Esophagus squamous epithelium (tissue), 5 donors: Measurements from ENCODE around the gene C13orf42. TPM values are rescaled to one million over a fixed set of nuclear protein-coding genes. Genes with fewer than 3 reads are reported as not detected.

Experiments used
- DNase-seq: peaks from one replicate; lab custom pipeline; 2025; lab: John Stamatoyannopoulos, UW
- H3K27ac ChIP-seq, 4 donors: fragments of 200-600 bp; sonication (generic); one replicate each; pipeline ENCODE4 v1.5.1; 2016 to 2019; ENCODE audit warnings: mild to moderate bottlenecking in 1 of 4
- H3K27me3 ChIP-seq, 4 donors: fragments of 200-600 bp; sonication (generic); 1 replicate in 3 of 4; 2 replicates in 1 of 4; pipeline versions ENCODE4 v1.5.1 to v1.6.0; 2017 to 2021; ENCODE audit warnings: antibody characterized with exemption in 1 of 4
- H3K36me3 ChIP-seq, 3 donors: fragments of 200-600 bp; sonication (generic); one replicate each; pipeline ENCODE4 v1.5.1; 2016 to 2019
- H3K4me1 ChIP-seq, 3 donors: fragments of 200-600 bp; sonication (generic); one replicate each; pipeline ENCODE4 v1.5.1; 2017 to 2019
- H3K4me3 ChIP-seq, 4 donors: fragments of 200-600 bp; sonication (generic); 1 replicate in 3 of 4; 2 replicates in 1 of 4; pipeline ENCODE4 v1.5.1; 2016 to 2019; ENCODE audit warnings: mild to moderate bottlenecking in 2 of 4, moderate library complexity in 1 of 4
- H3K9me3 ChIP-seq, 3 donors: fragments of 200-600 bp; sonication (generic); one replicate each; pipeline ENCODE4 v1.5.1; 2016 to 2019
- CTCF ChIP-seq, 6 experiments: fragments of 450-650 bp in 4 of 6; fragments of 200-600 bp in 2 of 6; sonication (generic) in 2 of 6; IDR thresholded peaks; one replicate each; pipeline ENCODE4 v1.5.1; 2016 to 2019; ENCODE audit warnings: antibody characterized with exemption in 6 of 6, mild to moderate bottlenecking in 4 of 6, moderate library complexity in 4 of 6
- POLR2A ChIP-seq, 4 donors: fragments of 450-650 bp; IDR thresholded peaks; one replicate each; pipeline ENCODE4 v1.6.1; 2017; ENCODE audit warnings: antibody characterized with exemption in 4 of 4, mild to moderate bottlenecking in 4 of 4, moderate library complexity in 3 of 4
- WGBS, 2 donors: methylation state at CpG; one replicate each; pipeline ENCODE4 v1.1.5; 2018; 5-methylcytosine and 5-hydroxymethylcytosine counted together
- intact Hi-C: fragments of 100-400 bp; cut with DNase I; formaldehyde crosslinking; loops from one replicate; pipeline ENCODE4 v1.15.0; 2022
- total RNA-seq, 4 donors: library from RNA; depleted of rRNA; stranded (reverse); fragments of >200 nt; gene quantifications; one replicate each; pipeline ENCODE4 v1.1.0, GENCODE V29; 2016
- donor health status: DM: yes; HTN: yes; CAD: no.

C13orf42 gene
- total RNA-seq, 4 donors from 2014 or later: not detected

DNA sequence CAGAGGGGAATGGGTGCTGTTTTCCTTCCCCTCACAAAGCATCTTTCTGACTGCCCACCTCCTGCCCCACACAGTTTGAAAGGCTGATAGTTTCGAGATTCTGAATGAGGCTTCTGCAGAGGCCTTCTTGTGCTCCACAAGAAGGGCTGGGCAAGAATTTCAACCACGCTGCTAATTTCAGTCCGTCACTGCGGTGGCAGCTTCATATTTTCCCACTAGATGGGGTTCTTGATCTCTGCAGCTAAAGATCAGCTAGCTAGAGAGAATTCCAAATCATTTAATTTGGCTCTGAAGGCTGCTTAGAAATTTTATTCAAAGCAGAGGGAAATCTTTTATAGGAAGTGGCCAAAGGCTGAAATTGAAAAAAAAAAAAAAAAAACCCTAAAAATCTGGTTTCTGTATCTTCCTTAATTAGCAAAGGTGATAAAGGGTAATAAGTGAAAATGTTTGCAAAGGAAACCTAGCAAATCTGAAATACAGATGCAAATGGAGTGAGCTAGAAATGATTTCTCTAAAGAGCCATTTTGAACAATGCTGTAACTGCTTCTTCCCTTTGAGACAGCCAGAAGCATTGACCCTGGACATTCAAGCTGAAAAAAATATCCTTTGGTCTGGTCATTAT is 38.0 kb upstream of the C13orf42 start:
- Histone ChIP-seq H3K27ac (peak overlapping the region in 1 of 4 donors; percentile 30), H3K4me1 (no peaks in the 10 kb centered on the region), H3K36me3 (no peaks in the 10 kb centered on the region), H3K9me3 (no peaks in the 10 kb centered on the region), H3K4me3 (no peak overlapping the region), H3K27me3 (peaks cover 0 to 14% (median 2%) of the 10 kb centered on the region in 4 donors)
- DNase-seq: no peak
- intact Hi-C loops: no loop called here
- 4 to 26% methylated on average over 3 to 4 of the region's 4 CpGs for whole genome bisulfite sequencing, 2 donors
- TF ChIP-seq POLR2A (IDR thresholded peaks at IDR 0.05): no peak
- peak in 5 of 6 experiments; percentile 33 to 51 (median 35) for TF ChIP-seq CTCF (IDR thresholded peaks at IDR 0.05)

- H3K36me3 ChIP-seq: no peaks in the 10 kb centered on the region
- peak overlapping the region in 3 of 4 donors; percentile 1 to 38 (median 30) for H3K27ac ChIP-seq
- WGBS, 2 donors: 64 to 80% methylated on average over 5 to 9 of the region's 18 CpGs
- no peak for DNase-seq
- no peaks in the 10 kb centered on the region for H3K9me3 ChIP-seq
- H3K4me3 ChIP-seq: no peak overlapping the region
- TF ChIP-seq CTCF (IDR thresholded peaks at IDR 0.05) (no peak), POLR2A (IDR thresholded peaks at IDR 0.05) (no peak)
- intact Hi-C loops: no loop called here
- H3K27me3 ChIP-seq: peaks cover 0 to 14% (median 2%) of the 10 kb centered on the region in 4 donors
- no peaks in the 10 kb centered on the region for H3K4me1 ChIP-seq
These were observed 37.3 kb upstream of the C13orf42 start for GRCh38 chr13:51148223-51148951.

DNA sequence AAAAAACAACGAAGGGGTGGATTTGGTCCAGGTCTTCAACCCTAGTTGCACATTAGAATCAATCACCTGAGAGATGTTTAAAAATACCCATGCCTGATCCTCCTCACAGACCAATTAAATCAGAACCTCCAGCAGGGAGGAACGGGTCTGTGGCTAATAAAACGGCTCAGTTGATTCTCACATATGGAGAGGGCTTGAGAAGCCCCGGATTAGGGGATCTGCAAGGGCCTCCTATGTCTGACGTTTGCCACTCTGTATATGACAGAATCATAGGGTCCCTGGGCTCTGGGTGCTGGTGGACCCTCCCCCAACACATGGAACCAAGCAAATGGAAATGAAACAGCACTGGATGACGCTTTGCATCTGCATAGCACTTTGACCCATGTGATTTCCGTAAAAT is 36.7 kb upstream of the C13orf42 start:
- Histone ChIP-seq H3K4me1 (no peaks in the 10 kb centered on the region), H3K27ac (peak overlapping the region in 1 of 4 donors; percentile 38), H3K9me3 (no peaks in the 10 kb centered on the region), H3K4me3 (no peak overlapping the region), H3K27me3 (peaks cover 0 to 14% (median 2%) of the 10 kb centered on the region in 4 donors), H3K36me3 (no peaks in the 10 kb centered on the region)
- no peak for TF ChIP-seq POLR2A (IDR thresholded peaks at IDR 0.05)
- no peak for TF ChIP-seq CTCF (IDR thresholded peaks at IDR 0.05)
- 57 to 63% methylated on average over 3 to 6 of the region's 7 CpGs for WGBS, 2 donors
- intact Hi-C loops: no loop called here
- DNase-seq: no peak

- Histone ChIP-seq H3K36me3 (no peaks in the 10 kb centered on the region), H3K9me3 (no peaks in the 10 kb centered on the region), H3K27me3 (peaks cover 0 to 14% (median 2%) of the 10 kb centered on the region in 4 donors), H3K4me3 (no peak overlapping the region), H3K4me1 (no peaks in the 10 kb centered on the region), H3K27ac (no peak overlapping the region)
- TF ChIP-seq POLR2A (IDR thresholded peaks at IDR 0.05): no peak
- TF ChIP-seq CTCF (IDR thresholded peaks at IDR 0.05): no peak
- WGBS, 2 donors: 100% methylated on average over 1 of the region's 1 CpG; no CpG with 5 or more reads in 1 of the 2 donors
- DNase-seq: no peak
- intact Hi-C loops: no loop called here
These were observed 35.6 kb upstream of the C13orf42 start for GRCh38 chr13:51146667-51147066.

DNA sequence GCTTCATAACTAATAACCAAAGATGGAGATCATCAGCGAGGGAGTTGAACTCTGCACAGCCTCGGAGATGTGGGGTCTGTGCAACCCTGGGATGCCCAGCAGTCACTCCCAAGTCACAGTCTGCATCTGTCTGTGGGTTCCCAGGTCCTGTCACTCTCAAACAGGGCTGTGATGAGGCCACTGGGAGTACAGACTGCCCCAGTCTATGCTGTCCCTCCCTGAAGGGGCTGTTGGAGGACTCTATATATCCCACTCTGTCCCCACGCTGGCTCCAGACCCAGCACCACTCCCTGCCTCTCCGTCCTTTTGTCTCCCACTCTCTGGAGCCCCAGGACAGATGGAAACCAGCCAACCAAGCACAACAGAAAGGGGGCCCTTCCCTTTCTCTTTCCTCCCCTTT is 26.2 kb upstream of the C13orf42 start:
- no peaks in the 10 kb centered on the region for H3K36me3 ChIP-seq
- intact Hi-C loops: no loop called here
- no peak for TF ChIP-seq CTCF (IDR thresholded peaks at IDR 0.05)
- 59% methylated on average over 4 of the region's 4 CpGs for WGBS, 2 donors
- H3K4me1 ChIP-seq: no peaks in the 10 kb centered on the region
- no peak for DNase-seq
- H3K4me3 ChIP-seq: no peak overlapping the region
- H3K27me3 ChIP-seq: no peaks in the 10 kb centered on the region
- H3K9me3 ChIP-seq: no peaks in the 10 kb centered on the region
- H3K27ac ChIP-seq: no peak overlapping the region
